Measurements from ENCODE around the gene EIF2S1. TPM values are rescaled to one million over a fixed set of nuclear protein-coding genes. Genes with fewer than 3 reads are reported as not detected.

The EIF2S1 gene
- total and polyA plus RNA-seq, 2 donors from 2014 or later, result 52.8 to 78.2 TPM

- Histone ChIP-seq H3K9ac (ENCODE audit: low read length in 3 of 3) (no peak overlapping the region), H3K27me3 (ENCODE audit: control insufficient read depth, insufficient read depth, low read length) (peaks cover 2% of the 10 kb centered on the region), H3K4me3 (ENCODE audit: low read length in 3 of 3) (no peak overlapping the region), H3K36me3 (ENCODE audit: control insufficient read depth in 2 of 3, insufficient read depth in 3 of 3, low read length in 3 of 3) (no peaks in the 10 kb centered on the region), H3K27ac (ENCODE audit: low read depth in 2 of 2, low read length in 2 of 2) (no peak overlapping the region), H3K9me3 (ENCODE audit: control insufficient read depth in 2 of 3, insufficient read depth in 1 of 3, low read length in 3 of 3) (no peaks in the 10 kb centered on the region), H3K4me1 (ENCODE audit: control insufficient read depth in 2 of 3, insufficient read depth in 2 of 3, low read depth in 1 of 3, low read length in 3 of 3) (no peaks in the 10 kb centered on the region)
- no peak for TF ChIP-seq CTCF (IDR thresholded peaks at IDR 0.05; ENCODE audit: borderline replicate concordance, extremely low read depth, insufficient read depth)
- FAIRE-seq (no peak), DNase-seq (no peak)
- intact Hi-C loops (cut with DNase I), result no loop called here
These were observed 61.5 kb downstream of the EIF2S1 start for GRCh38 chr14:67421356-67422224.

GRCh38 chr14:67423424-67423823 lies 63.3 kb downstream of the EIF2S1 start:
- H3K9me3 ChIP-seq (ENCODE audit: control insufficient read depth in 2 of 3, insufficient read depth in 1 of 3, low read length in 3 of 3), result no peaks in the 10 kb centered on the region
- no peak overlapping the region for H3K9ac ChIP-seq (ENCODE audit: low read length in 3 of 3)
- no peaks in the 10 kb centered on the region for H3K36me3 ChIP-seq (ENCODE audit: control insufficient read depth in 2 of 3, insufficient read depth in 3 of 3, low read length in 3 of 3)
- TF ChIP-seq CTCF (IDR thresholded peaks at IDR 0.05; ENCODE audit: borderline replicate concordance, extremely low read depth, insufficient read depth), result no peak
- H3K4me3 ChIP-seq (ENCODE audit: low read length in 3 of 3), result no peak overlapping the region
- H3K27me3 ChIP-seq (ENCODE audit: control insufficient read depth, insufficient read depth, low read length), result no peaks in the 10 kb centered on the region
- intact Hi-C loops (cut with DNase I), result no loop called here
- DNase-seq, result no peak
- no peak overlapping the region for H3K27ac ChIP-seq (ENCODE audit: low read depth in 2 of 2, low read length in 2 of 2)
- H3K4me1 ChIP-seq (ENCODE audit: control insufficient read depth in 2 of 3, insufficient read depth in 2 of 3, low read depth in 1 of 3, low read length in 3 of 3), result peaks cover 0 to 3% (median 0%) of the 10 kb centered on the region in 3 donors
- no peak for FAIRE-seq

GRCh38 chr14:67424539-67424938 lies 64.4 kb downstream of the EIF2S1 start:
- Histone ChIP-seq H3K36me3 (ENCODE audit: control insufficient read depth in 2 of 3, insufficient read depth in 3 of 3, low read length in 3 of 3) (no peaks in the 10 kb centered on the region), H3K9ac (ENCODE audit: low read length in 3 of 3) (no peak overlapping the region), H3K4me1 (ENCODE audit: control insufficient read depth in 2 of 3, insufficient read depth in 2 of 3, low read depth in 1 of 3, low read length in 3 of 3) (peaks cover 0 to 3% (median 0%) of the 10 kb centered on the region in 3 donors), H3K27ac (ENCODE audit: low read depth in 2 of 2, low read length in 2 of 2) (no peak overlapping the region), H3K9me3 (ENCODE audit: control insufficient read depth in 2 of 3, insufficient read depth in 1 of 3, low read length in 3 of 3) (no peaks in the 10 kb centered on the region), H3K27me3 (ENCODE audit: control insufficient read depth, insufficient read depth, low read length) (no peaks in the 10 kb centered on the region), H3K4me3 (ENCODE audit: low read length in 3 of 3) (no peak overlapping the region)
- no peak for TF ChIP-seq CTCF (IDR thresholded peaks at IDR 0.05; ENCODE audit: borderline replicate concordance, extremely low read depth, insufficient read depth)
- FAIRE-seq (no peak), DNase-seq (no peak)
- intact Hi-C loops (cut with DNase I), result no loop called here

All from kidney (tissue), 14 donors.